HL-60 (cell line): ENCODE data around the gene AMER2.

Experiments used
- DNase-seq, 2 experiments: peaks; one replicate each; pipeline ENCODE4 v3.0.0-alpha.2; 2010 to 2020; ENCODE audit warnings: low read depth in 1 of 2, low spot score in 1 of 2
- H3K27ac ChIP-seq: fragments of 250-450 bp; sonication (Bioruptor Pico); replicated peaks from 2 replicates; pipeline ENCODE4 v1.5.1; 2020; ENCODE audit warnings: mild to moderate bottlenecking, moderate library complexity
- H3K27me3 ChIP-seq: fragments of 250-450 bp; sonication (Bioruptor Pico); 2 replicates; pipeline ENCODE4 v1.5.1; 2021; ENCODE audit warnings: mild to moderate bottlenecking, moderate library complexity; ENCODE audit not compliant: insufficient read depth, poor library complexity, severe bottlenecking
- H3K4me3 ChIP-seq: replicated peaks from 2 replicates; pipeline ENCODE4 v1.5.1; 2011; ENCODE audit warnings: mild to moderate bottlenecking, control low read depth, low read length; ENCODE audit not compliant: insufficient read depth
- GABPA ChIP-seq: IDR thresholded peaks from 2 replicates; pipeline ENCODE4 v1.6.1; 2012; ENCODE audit warnings: low read depth
- POLR2AphosphoS5 ChIP-seq: IDR thresholded peaks from 2 replicates; pipeline ENCODE4 v1.6.1; 2012; ENCODE audit warnings: low read depth
- SPI1 ChIP-seq: IDR thresholded peaks from 2 replicates; pipeline ENCODE4 v1.6.1; 2012; ENCODE audit warnings: low read depth, mild to moderate bottlenecking, borderline replicate concordance
- long read RNA-seq: library from polyadenylated mRNA; unstranded; transcript quantifications from one replicate; pipeline ENCODE4 v2.0.0, GENCODE V29; 2020
- TF ChIP-seq, protein P1 (sequence below): IDR thresholded peaks from 2 replicates; pipeline ENCODE4 v1.6.1; 2012; ENCODE audit warnings: low read depth; ENCODE audit not compliant: insufficient replicate concordance
- TF ChIP-seq, protein P2 (sequence below): IDR thresholded peaks from one replicate; pipeline ENCODE4 v1.5.1; 2011; ENCODE audit warnings: low read length, control low read depth, inconsistent platforms; ENCODE audit not compliant: insufficient read depth

The AMER2 gene, protein sequence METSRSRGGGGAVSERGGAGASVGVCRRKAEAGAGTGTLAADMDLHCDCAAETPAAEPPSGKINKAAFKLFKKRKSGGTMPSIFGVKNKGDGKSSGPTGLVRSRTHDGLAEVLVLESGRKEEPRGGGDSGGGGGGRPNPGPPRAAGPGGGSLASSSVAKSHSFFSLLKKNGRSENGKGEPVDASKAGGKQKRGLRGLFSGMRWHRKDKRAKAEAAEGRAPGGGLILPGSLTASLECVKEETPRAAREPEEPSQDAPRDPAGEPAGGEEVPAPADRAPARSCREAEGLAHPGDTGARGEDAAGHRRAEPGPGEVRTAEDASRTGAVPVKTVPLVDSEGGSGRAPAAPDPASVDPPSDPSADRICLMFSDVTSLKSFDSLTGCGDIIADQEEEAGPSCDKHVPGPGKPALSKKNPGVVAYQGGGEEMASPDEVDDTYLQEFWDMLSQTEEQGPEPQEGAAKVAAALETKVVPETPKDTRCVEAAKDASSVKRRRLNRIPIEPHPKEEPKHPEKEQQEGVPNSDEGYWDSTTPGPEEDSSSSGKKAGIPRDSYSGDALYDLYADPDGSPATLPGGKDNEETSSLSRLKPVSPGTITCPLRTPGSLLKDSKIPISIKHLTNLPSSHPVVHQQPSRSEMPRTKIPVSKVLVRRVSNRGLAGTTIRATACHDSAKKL
- long read RNA-seq: 0 reads

DNA sequence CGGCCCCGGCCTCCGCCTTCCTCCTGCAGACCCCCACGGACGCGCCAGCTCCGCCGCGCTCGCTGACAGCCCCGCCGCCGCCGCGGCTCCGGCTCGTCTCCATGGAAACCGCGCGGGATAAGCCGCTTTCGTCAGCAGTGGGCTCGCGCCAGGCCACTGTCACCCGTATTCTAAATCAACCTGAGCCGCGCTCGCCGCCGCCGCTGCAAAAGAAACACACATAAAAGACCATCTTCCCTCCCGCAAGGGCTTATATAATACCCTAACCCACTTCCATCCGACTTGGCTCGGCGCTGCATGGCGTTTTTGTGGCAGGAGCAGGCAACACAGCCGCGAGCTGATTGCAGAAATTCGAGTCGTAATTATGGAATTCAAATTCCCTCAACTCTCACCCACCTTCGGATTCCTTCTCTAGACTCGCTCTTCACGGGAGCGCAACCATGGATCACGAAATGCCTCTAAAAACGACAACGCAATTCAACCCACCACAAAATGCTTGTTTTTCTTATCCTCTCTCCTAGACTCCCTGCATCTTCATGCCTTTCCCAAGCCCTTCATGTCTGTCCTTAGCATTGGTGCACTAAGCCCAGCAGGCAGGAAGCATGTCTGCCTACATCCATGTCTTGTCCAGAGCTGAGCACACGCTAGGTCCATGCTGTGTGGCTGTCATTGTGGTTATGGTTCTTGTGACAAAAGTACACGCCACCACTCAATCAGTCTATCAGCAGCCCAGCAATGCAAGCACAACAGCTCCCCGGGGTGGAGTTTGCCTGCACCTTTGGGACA lies at the start of gene AMER2:
TSS of gene AMER2 (minus strand) at position 772 of the 786 bp plus-strand sequence. CDS start at position 103, 669 bp downstream.
- TF ChIP-seq, protein P1, sequence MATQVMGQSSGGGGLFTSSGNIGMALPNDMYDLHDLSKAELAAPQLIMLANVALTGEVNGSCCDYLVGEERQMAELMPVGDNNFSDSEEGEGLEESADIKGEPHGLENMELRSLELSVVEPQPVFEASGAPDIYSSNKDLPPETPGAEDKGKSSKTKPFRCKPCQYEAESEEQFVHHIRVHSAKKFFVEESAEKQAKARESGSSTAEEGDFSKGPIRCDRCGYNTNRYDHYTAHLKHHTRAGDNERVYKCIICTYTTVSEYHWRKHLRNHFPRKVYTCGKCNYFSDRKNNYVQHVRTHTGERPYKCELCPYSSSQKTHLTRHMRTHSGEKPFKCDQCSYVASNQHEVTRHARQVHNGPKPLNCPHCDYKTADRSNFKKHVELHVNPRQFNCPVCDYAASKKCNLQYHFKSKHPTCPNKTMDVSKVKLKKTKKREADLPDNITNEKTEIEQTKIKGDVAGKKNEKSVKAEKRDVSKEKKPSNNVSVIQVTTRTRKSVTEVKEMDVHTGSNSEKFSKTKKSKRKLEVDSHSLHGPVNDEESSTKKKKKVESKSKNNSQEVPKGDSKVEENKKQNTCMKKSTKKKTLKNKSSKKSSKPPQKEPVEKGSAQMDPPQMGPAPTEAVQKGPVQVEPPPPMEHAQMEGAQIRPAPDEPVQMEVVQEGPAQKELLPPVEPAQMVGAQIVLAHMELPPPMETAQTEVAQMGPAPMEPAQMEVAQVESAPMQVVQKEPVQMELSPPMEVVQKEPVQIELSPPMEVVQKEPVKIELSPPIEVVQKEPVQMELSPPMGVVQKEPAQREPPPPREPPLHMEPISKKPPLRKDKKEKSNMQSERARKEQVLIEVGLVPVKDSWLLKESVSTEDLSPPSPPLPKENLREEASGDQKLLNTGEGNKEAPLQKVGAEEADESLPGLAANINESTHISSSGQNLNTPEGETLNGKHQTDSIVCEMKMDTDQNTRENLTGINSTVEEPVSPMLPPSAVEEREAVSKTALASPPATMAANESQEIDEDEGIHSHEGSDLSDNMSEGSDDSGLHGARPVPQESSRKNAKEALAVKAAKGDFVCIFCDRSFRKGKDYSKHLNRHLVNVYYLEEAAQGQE: no peak
- TF ChIP-seq GABPA (no peak), POLR2AphosphoS5 (no peak), SPI1 (no peak)
- TF ChIP-seq, protein P2, sequence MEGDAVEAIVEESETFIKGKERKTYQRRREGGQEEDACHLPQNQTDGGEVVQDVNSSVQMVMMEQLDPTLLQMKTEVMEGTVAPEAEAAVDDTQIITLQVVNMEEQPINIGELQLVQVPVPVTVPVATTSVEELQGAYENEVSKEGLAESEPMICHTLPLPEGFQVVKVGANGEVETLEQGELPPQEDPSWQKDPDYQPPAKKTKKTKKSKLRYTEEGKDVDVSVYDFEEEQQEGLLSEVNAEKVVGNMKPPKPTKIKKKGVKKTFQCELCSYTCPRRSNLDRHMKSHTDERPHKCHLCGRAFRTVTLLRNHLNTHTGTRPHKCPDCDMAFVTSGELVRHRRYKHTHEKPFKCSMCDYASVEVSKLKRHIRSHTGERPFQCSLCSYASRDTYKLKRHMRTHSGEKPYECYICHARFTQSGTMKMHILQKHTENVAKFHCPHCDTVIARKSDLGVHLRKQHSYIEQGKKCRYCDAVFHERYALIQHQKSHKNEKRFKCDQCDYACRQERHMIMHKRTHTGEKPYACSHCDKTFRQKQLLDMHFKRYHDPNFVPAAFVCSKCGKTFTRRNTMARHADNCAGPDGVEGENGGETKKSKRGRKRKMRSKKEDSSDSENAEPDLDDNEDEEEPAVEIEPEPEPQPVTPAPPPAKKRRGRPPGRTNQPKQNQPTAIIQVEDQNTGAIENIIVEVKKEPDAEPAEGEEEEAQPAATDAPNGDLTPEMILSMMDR: no peak
- Histone ChIP-seq H3K27ac (no peak within 1 kb of the TSS), H3K27me3 (peaks cover 43% of the 10 kb centered on the region), H3K4me3 (no peak within 1 kb of the TSS)
- DNase-seq: no peak

DNA sequence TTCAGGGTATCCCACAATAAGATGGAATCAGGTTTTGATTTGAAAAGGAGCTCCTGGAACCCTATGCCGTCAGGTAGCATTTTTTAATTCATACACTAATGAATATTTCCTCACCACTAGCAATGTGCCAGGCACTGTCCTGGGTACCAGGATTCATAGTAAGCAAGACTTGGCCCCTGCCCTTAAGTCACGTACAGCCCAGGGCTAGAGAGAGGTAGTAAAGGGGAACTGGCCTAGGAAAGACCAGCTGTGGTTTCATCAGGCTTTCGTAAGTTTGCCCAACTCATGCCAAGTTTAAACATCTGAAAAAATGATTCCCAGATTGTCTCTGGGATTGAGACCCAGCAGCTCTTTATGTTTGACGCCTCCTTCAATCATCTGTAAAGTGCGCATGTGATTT lies 45.9 kb upstream of the AMER2 start:
- Histone ChIP-seq H3K27me3 (peaks cover 9% of the 10 kb centered on the region), H3K27ac (no peak overlapping the region), H3K4me3 (no peak overlapping the region)
- DNase-seq: peak in 1 of 2 experiments; percentile 68
- TF ChIP-seq POLR2AphosphoS5 (no peak), GABPA (no peak), SPI1 (peak; percentile 88)
- TF ChIP-seq, protein P2: no peak
- TF ChIP-seq, protein P1: peak; percentile 68

DNA sequence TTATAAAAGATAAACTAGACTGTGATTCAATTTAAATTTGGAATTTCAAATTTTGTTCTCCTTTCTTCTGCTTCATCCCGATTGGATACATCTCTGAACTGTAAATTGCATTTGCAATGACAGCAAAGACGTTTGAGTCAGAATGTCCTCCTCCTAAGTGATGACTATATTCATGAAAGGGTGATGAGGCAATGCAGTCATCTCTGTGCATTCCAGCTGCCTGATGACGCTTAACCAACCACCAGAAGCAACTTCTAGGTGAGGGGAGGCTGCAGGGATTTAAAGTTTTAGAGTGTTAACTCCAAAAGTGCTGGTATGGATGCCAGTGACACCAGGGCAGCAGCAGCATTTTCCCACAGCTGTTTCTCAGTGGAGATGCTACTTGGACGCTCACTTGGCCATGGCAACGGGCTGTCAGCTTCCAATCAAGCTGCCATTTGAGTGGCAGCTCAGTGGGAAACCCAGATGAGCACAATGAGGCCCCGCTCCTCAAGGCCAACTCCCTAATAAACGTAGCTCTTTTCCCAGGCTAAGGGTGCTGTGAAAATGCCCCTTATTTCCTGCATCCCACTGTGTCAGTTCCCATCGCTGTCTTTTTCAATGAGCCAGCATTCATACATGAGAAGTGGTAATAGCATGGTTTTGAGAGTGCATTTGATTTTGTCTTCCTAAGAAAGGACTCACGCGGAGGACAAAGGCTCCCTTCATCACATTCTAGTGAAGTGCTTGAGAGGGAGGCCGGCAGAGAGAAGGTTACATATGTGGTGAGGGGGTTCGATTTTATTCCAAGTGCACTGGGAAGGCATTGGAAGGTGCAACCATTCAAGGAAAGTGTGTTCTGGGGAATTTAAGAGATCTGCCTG lies 45.2 kb upstream of the AMER2 start:
- Histone ChIP-seq H3K4me3 (no peak overlapping the region), H3K27me3 (peaks cover 2% of the 10 kb centered on the region), H3K27ac (no peak overlapping the region)
- no peak for TF ChIP-seq GABPA
- no peak for TF ChIP-seq POLR2AphosphoS5
- TF ChIP-seq, protein P2: no peak
- no peak for TF ChIP-seq SPI1
- TF ChIP-seq, protein P1: no peak
- no peak for DNase-seq
